GM13976 (cell line): Measurements from ENCODE around the gene HBS1L.

Experiments used
- DNase-seq: peaks from one replicate; pipeline ENCODE4 v3.0.0; 2012; ENCODE audit warnings: low spot score
- in situ Hi-C: fragments of 300-500 bp; cut with MboI; formaldehyde crosslinking; loops from one replicate; pipeline ENCODE4 v1.12.0; 2022; ENCODE audit warnings: low sequenced_read_pairs, mixed read lengths, inconsistent platforms; ENCODE audit not compliant: unreplicated experiment
- TF ChIP-seq, protein P1 (sequence below): IDR thresholded peaks from 2 replicates; pipeline ENCODE4 v1.5.1; 2012; ENCODE audit warnings: borderline replicate concordance, mild to moderate bottlenecking; ENCODE audit not compliant: insufficient read depth; ENCODE audit errors: extremely low read depth, missing control alignments, control extremely low read depth

The HBS1L gene

DNA sequence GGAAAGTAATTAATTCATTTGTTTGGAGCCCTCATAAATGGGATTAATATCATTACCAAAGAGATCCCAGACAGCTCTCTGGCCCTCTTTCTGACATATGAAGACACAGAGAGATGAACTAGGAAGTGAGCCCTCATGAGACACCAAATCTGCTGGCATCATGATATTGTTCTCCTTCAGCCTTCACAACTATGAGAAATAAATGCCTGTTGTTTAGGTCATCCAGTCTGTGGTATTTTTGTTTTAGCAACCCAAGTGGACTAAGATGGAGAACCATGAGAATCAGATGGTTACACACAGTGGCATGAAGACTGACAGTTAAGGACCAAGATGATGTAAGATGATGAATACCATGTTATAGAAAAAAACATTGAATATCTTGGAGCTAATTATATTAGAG lies 16.9 kb upstream of the HBS1L start:
- in situ Hi-C loops: no loop called here
- TF ChIP-seq, protein P1, sequence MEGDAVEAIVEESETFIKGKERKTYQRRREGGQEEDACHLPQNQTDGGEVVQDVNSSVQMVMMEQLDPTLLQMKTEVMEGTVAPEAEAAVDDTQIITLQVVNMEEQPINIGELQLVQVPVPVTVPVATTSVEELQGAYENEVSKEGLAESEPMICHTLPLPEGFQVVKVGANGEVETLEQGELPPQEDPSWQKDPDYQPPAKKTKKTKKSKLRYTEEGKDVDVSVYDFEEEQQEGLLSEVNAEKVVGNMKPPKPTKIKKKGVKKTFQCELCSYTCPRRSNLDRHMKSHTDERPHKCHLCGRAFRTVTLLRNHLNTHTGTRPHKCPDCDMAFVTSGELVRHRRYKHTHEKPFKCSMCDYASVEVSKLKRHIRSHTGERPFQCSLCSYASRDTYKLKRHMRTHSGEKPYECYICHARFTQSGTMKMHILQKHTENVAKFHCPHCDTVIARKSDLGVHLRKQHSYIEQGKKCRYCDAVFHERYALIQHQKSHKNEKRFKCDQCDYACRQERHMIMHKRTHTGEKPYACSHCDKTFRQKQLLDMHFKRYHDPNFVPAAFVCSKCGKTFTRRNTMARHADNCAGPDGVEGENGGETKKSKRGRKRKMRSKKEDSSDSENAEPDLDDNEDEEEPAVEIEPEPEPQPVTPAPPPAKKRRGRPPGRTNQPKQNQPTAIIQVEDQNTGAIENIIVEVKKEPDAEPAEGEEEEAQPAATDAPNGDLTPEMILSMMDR: no peak
- DNase-seq: no peak

DNA sequence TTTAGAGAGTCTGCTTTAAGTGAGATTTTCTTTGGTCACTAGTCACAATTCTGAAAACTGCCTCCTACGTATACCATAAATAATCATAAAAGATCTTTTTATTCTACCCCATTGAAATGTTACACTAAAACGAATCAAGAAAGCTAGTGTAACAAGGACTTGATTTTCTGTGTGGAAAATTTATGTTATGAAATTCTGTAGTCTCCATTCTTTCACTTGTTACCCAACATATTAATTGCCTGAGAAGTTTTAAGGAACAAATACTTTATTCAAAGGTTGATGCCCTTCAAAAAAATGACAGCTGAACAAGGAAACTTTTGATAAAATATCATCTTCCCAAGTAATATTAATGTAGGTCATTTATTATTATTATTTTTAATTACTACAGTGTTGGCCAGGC lies 13.3 kb upstream of the HBS1L start:
- TF ChIP-seq, protein P1: no peak
- in situ Hi-C loops: no loop called here
- DNase-seq: no peak

DNA sequence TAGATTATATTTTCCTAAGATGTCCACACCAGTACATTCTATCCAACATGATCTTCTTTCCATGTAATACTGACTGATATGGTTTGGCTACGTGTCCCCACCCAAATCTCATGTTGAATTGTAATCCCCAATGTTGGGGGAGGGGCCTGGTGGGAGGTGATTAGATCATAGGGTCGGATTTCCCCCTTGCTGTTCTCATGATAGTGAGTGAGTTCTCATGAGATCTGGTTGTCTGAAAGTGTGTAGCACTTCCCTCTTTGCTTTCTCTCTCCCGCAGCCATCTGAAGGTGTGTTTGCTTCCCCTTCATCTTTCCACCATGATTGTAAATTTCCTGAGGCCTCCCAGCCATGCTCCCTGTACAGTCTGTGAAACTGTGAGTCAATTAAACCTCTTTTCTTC lies 12.2 kb upstream of the HBS1L start:
- in situ Hi-C loops: no loop called here
- no peak for DNase-seq
- TF ChIP-seq, protein P1: no peak

DNA sequence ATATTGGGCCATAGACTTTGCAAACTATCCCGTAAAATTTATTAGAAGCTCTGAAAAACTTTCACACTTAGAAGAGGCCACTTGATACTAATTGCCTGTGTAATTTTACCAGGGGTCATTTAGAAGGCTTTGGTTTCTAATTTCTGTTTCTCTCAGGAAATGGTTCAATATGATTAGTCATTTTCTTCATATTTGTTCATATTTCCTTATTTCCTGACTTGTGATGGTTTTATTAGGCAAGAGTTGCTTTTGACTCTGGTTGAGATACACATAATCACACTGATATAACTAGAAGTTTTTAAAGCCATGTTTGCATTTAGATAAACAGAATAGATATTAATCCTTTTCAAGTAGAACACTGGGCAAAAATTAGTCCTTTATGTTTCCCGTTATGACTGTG lies 11.8 kb upstream of the HBS1L start:
- in situ Hi-C loops: no loop called here
- TF ChIP-seq, protein P1: no peak
- no peak for DNase-seq

DNA sequence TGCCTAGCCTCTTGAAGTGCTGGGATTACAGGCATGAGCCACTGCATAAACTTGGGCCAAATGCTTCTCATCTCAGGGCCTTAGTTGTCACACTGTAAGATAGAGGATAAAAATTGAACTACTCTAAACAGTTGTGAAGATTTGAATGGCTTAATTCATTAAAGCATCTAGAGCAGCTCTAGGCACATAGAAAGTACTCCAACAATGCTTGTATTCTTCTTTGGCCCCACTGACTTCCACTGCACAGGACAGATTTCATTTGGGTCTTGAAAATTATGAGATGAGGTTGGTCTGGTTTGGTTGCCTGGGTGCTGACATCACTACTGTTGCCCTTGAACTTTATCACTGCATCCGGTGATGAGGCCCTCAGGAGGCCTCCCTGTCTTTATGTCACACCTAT lies 10.0 kb upstream of the HBS1L start:
- TF ChIP-seq, protein P1: no peak
- DNase-seq: no peak
- in situ Hi-C loops: no loop called here

DNA sequence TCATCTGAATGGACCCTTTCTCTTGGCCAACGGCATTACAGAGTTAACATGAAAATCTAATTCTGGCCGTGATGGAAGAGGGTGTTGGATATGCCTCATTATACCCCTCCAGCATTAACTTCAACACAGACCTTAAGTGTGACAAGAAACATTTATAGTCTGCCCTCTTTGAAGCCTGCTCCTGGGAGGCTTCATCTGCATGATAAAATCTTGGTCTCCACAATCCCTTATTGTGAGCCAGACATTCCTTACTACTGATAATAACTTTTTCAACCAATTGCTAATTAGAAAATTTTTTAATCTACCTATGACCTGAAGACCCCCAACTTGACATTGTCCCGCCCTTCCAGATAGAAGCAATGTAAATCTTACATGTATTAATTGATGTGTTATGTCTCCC lies 9.3 kb upstream of the HBS1L start:
- in situ Hi-C loops: no loop called here
- TF ChIP-seq, protein P1: no peak
- no peak for DNase-seq

DNA sequence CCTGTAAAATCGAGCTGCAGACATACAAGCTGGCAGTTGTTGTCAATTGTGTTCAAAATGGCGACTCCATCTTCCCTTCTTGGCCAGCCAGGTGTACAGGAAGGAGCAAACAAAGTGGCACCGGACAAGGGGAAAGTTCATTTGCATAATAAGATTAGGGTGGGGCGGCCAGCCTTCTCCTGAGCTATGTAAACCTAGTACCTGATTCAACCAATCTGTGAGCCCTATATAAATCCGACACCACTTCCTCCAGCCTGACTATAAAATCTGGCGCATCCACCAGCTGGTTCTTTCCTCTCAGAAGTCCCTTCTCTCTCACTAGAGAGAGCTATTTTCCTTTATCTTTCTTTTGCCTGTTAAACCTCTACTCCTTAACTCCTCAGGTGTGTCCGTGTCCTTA lies 8.1 kb upstream of the HBS1L start:
- DNase-seq: no peak
- TF ChIP-seq, protein P1: no peak
- in situ Hi-C loops: no loop called here
